Stimulated activated CD4-positive, alpha-beta T cell treated with anti-CD3 and anti-CD28 coated beads, Interleukin-1b, Interleukin-23, amount 100 ng/mL, for 48 hours (primary cell): ENCODE data around the gene AARSD1.
"Not testable (repeated sequence)": the region's sequence is repeated elsewhere in the genome, so short reads cannot be mapped to it uniquely, and the experiment has no call there.

ENCODE experiments used
- DNase-seq: peaks from one replicate; pipeline ENCODE4 v3.0.0-alpha.2; 2020

Gene AARSD1

GRCh38 chr17:42964161-42964932 lies at the start of gene AARSD1:
Gene AARSD1 (minus strand): TSS chr17:42964454. CDS start chr17:42964440, 14 bp downstream.
- peak; percentile 93 for DNase-seq

GRCh38 chr17:43013296-43013695 lies 49.0 kb upstream of the AARSD1 start:
- no peak for DNase-seq

DNA sequence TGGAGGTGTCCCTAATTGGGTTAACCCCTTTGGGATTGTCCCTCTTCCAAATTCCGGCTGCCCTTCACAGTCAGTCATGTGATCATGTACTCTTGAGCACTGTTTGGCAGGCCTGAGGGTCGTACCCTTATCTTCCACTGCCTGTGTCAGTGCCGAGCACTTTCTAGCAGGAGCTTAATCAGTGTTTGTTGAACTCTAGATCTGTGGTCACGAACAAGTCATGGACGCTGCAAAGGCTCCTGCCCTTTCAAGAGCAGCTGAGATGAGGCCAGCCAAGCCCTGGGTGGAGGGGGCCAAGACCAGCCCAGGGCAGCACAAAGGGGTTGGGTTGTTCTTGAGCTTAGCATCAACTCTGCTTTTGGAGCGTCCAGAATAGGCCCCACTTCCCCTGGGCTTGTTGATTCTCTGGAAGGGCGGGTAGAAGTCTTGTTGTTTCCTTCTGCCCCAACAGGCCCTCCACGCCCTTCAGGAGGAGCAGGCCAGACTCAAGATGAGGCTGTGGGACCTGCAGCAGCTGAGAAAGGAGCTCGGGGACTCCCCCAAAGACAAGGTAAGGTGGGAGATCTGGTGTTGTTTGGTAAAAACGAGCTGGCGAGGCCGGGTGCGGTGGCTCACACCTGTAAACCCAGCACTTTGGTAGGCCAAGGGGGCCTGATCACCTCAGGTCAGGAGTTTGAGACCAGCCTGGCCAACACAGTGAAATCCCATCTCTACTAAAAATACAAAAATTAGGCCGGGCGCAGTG lies 47.6 kb upstream of the AARSD1 start:
- no peak for DNase-seq

DNA sequence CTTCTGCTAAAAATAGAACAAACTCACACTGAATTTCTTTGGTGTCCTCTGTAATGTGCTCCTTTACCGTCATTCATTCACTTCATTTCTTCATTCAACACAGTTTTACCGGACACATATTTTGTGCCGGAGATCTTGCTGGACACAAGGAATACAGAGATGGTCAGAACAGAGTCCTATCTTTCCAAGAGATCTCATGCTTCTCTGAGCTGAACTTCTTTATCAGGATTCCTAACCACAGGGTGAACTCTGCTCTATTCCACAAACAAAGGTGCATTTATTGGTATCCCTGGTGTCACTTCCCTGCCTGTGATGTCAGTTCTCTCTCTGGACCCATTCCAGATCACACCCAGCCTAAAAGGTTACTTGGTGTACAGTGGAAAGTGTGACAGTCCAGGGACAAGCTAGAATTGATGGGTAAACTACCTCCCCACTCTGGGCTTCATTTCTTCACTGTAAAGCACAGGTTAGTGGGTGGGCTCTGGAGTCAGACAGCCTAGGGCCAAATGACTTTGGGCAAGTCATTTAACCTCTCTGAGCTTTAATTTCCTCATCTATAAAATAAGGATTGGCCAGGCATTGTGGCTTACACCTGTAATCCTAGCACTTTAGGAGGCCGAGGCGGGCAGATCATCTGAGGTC lies 46.5 kb upstream of the AARSD1 start:
- DNase-seq = no peak

DNA sequence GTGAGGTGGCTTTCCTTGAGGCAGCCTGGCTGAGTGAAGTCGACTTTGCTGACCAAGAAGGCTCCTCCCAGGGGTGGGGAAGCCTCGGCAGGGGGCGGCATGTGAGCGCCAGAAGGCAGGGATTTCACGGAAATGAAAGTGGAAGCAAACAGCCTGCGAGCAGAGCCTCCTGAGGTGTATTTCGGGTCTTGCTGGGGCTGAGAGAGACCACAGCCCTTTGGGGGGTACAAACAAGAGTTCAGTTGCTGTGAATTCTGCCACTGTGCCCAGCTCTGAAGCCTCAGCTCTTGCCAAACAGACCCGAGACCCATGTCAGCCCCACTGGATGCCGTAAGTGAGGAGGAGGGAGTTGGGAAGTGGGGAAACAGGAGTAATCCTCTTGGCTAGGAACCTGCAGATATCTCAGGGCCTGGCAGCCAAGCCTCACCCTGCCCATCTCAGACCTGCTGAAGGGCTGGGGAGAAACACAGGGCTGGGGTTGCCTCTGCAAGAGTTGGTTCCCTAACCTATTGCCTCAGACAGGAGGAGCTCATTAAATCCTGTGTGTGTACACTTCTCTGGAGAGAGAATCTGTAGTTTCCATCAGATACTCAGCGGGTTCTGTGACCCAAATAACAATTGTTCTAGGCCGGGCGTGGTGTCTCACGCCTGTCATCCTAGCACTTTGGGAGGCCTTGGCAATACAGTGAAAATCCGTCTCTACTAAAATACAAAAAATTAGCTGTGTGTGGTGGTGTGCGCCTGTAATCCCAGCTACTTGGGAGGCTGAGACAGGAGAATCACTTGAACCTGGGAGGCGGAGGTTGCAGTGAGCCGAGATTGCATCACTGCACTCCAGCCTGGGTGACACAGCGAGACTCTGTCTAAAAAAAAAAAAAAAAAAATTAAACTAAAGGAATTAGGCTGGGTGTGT lies 42.6 kb upstream of the AARSD1 start, which contains the start of gene IFI35:
Gene IFI35, plus strand, starts transcription at position 146 of the 913 bp plus-strand sequence. Its CDS starts 164 bp downstream, at position 310.
- DNase-seq = peak; percentile 87

DNA sequence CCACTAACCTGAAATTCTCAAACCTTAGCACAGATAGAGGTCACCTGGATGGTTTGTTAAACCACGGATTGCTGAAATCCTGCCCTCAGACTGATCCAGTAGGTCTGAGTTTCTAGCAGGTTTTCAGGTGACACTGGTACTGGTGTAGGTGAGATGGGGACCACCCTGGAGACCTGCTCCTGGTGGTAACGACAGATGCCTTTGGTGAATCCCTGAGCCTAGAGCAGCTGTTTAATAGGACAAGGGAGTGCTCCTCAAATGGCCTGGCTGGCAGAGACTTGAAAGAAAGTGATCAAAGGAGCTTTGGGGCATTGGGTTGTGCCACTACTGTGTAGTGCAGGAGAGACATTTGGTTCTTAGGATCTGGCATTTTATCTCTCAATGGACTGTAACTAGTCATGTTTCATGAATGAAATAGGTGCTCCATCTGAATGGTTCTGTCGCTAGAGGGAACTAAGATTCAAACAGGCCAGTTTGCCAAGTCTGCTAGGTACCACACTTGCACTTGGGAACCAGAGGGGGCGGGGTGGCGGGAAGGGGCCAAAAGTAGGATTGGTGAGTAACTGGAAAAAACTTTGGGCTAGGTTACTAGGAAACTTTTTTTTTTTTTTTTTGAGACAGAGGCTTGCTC lies 39.4 kb upstream of the AARSD1 start:
- DNase-seq = no peak

- not testable (repeated sequence) for DNase-seq
These were observed 36.6 kb upstream of the AARSD1 start for GRCh38 chr17:43000894-43001293.

DNA sequence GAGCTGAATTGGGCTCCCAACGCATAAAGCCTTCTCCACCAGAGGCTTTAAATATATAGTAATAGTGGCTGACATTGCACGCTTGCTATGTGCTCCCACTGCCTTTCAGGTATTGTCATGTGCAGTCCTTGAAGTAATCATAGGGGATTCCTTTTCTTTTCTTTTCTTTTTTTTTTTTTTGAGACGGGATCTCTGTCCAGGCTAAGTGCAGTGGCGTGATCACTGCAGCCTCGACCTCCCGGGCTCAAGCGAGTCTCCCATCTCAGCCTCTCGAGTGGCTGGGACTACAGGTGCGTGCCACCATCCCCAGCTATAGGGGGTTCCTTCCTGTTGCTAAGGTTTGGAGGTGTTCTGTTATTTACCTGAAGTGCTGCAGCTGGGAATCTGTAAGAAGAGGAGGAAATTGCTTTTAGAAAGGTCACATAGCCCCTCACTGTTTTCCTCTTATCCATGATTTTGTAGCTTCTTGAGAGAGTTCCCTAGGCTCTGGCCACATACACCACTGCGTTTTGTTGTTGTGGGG lies 34.8 kb upstream of the AARSD1 start:
- DNase-seq = no peak

DNA sequence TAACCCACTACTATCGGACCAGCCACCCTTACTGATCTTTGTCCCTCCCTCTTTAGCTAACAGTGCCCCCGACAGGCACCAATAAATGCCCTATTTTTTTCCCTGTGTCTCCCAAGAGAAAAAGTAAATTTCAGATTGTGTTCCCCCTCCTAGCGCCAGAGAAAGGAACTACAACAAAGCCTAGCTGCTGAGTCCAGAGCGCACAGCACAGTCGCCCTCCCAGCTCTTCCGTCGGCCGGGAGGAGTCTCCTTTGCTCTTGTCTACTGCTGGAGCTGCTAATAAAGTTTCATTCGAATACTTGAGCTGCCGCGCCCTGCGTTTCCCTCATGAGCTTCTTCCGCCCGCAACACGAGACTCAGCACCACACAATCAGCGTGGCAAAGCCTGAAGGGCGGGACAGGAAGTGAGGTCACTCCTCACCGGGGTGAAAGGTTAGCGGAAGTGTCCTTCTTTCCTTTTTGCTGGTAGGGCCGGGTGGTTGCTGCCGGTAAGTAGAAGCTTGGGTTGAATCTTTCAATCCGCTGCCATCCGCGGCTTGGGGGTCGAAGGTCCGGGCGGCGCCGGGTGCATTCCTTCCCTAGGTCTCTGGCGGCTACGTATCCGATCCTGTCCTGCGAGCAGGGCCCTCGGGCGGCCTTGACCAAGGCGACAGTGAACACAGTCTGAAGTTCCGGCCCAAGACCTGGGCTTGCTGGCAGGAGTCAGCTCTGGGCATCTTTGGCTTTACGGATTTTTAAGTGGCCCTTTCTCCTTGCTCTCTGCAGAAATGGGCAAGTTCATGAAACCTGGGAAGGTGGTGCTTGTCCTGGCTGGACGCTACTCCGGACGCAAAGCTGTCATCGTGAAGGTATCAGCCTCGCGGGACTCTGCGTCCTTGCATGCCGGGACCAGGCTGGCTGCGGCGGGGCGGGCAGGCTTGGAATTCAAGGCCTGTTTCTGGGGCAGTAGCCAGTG lies 34.0 kb upstream of the AARSD1 start, which contains the start of gene RPL27:
Gene RPL27, plus strand, starts transcription at position 436 of the 955 bp plus-strand sequence. Its CDS starts 332 bp downstream, at position 768.
- DNase-seq = peak; percentile 98

GRCh38 chr17:42997390-42997983 lies 33.2 kb upstream of the AARSD1 start:
- DNase-seq = no peak

GRCh38 chr17:42993913-42994312 lies 29.7 kb upstream of the AARSD1 start:
- not testable (repeated sequence) for DNase-seq

DNA sequence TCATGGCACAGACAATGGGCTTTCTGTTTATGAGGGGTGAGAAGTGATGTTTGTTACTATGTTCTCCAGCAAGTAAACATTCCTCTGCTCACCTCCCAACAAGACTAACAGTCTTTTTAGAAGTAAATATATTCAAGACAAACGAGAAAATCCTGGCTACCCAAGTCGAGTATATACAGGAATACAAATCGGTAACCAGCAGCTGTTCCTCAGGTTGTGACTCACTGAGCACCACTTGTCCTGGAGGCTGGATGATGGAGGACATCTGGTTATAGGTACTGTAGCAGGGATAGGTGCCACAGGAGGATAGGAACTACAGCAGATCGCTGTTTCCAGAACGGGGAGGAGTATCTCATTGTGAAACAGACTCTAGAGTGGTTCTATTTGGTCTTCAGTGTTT lies 28.6 kb upstream of the AARSD1 start:
- no peak for DNase-seq

GRCh38 chr17:42991471-42991870 lies 27.2 kb upstream of the AARSD1 start:
- DNase-seq = no peak

DNA sequence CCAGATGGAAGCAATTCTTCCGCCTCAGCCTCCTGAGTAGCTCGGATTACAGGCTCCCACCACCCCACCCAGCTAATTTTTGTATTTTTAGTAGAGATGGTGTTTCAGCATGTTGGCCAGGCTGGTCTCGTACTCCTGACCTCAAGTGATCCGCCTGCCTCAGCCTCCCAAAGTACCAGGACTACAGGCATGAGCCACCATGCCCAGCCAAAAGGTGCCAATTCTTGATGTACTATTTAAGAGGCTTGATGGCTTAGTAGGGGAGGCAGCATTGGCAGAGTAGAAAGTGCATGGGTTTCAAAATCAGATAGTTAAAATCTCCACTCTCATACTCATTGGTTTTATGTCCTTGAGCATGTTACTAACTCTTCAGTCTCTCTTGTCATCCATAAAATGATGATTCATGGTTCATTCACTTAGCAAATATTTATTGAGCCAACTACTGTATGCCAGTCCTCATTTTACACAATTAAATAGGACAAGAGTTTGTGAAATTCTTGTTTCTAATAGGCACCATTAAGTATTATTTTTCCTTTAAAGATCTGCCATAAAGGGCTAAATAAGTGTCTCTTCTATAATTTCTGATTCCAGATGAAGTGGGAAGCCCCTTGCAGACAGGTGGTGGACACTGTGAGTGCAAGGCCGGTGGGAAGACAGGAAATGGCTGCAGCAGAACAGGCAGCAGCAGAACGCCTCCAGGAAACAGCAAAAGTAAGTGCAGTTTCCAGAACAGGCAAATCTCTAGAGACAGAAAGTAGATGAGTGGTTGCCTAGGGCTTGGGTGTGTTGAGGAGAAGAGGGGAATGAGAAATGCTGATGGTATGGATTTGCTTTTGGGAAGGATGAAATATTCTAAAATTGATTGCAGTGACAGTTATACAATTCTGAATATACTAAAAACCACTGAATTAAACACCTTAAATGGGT lies 25.7 kb upstream of the AARSD1 start:
- no peak for DNase-seq

- DNase-seq = no peak
These were observed 24.9 kb upstream of the AARSD1 start for GRCh38 chr17:42989141-42989540.

DNA sequence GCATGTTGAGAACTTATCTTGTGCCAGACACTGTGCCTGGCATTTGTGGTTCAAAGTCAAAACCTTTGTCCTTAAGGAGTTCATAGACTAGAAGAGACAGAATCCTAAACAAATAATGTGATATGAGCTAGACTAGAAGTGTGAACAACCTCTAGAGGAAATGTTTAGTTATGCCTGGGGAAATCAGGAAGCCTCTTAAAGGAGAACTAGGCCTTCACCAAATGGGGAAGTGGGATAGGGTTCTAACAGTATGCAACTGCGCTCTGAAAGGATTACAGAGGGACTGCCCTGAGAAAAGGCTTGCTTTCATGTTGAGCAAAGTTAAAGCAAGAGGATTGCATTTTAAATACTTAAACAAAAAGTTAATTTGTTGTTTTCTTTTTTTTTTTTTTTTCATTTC lies 21.0 kb upstream of the AARSD1 start:
- DNase-seq = no peak

DNA sequence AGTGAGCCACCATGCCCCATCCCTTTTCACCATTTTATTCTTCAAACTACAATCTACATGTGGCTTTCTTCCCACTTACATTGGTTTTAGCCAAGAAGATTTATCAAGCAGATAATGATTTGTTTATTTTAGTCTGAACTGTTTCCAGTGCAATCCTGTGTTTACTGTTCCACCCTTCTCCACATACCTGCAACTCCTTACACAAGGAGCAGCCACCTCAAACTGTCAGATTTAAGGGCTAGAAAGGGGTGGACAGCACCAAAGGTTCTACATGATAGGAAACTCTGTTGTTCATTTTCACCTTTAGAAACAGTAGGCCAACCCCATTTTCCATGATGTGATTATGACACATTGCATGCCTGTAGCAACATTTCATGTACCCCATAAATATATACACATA lies 18.0 kb upstream of the AARSD1 start:
- DNase-seq = no peak

DNA sequence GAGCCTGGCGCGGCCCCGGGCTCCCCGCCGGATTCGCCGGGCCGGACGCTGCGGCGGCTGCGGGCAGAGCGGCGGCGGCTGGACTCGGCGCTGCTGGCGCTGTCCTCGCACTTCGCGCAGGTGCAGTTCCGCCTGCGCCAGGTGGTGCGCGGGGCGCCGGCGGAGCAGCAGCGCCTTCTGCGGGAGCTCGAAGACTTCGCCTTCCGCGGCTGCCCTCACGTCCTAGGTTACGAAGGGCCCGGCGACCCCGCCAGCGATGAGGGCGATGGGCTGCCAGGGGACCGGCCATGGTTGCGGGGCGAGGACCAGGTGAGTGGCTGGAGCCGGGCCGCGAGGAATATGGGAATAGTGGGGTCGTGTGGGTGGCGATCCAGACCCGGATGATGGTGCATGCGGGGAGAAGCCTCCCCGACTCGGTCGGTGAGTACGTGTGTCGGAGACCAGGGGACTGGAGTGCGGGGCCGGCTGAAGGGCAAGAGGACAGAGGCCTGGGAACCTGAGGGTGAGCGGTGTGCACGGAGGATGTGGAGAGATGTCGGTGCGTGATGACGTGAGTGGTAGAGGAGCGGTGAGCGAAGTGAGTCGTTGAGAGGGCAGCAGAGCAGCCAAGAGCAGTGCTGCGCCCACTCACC lies 16.6 kb upstream of the AARSD1 start:
- peak; percentile 79 for DNase-seq
